H1 (cell line): ENCODE data around the gene DNAAF8. TPM values are rescaled to one million over a fixed set of nuclear protein-coding genes. Genes with fewer than 3 reads are reported as not detected.

Experiments used
- CTCF ChIA-PET: fragments of 300-600 bp; sonication (Branson Sonifier 250); formaldehyde crosslinking; loops from one replicate; lab custom pipeline; 2021; ENCODE audit not compliant: partially characterized antibody; lab: Charles Lee
- POLR2A ChIA-PET: fragments of 300-600 bp; sonication (Branson Sonifier 250); formaldehyde crosslinking; loops from one replicate; lab custom pipeline; 2021; ENCODE audit warnings: inconsistent platforms; ENCODE audit not compliant: partially characterized antibody; lab: Charles Lee
- DNase-seq, 2 experiments: peaks; one replicate each; pipeline versions ENCODE4 v3.0.0 to v3.0.0-alpha.2; 2010 to 2022; ENCODE audit warnings: low spot score in 2 of 2, low read depth in 1 of 2, mixed read lengths in 1 of 2
- FAIRE-seq: peaks from 2 replicates; lab custom pipeline; 2011; peaks lifted over from hg19 to GRCh38; lab: Jason Lieb, UNC
- H2AFZ ChIP-seq: 2 replicates; pipeline ENCODE4 v1.8.1; 2012; ENCODE audit warnings: low read length, inconsistent platforms
- H2AK5ac ChIP-seq: 2 replicates; pipeline ENCODE4 v1.6.1; 2013; ENCODE audit warnings: low read depth, low read length
- H2BK120ac ChIP-seq: replicated peaks from 2 replicates; pipeline ENCODE3; 2013; ENCODE audit warnings: low read depth, low read length, inconsistent platforms
- H2BK12ac ChIP-seq: 2 replicates; pipeline ENCODE4 v1.6.1; 2013; ENCODE audit warnings: low read depth, low read length
- H2BK15ac ChIP-seq: 2 replicates; pipeline ENCODE4 v1.6.1; 2013; ENCODE audit warnings: low read length
- H2BK20ac ChIP-seq: 2 replicates; pipeline ENCODE4 v1.6.1; 2013; ENCODE audit warnings: low read length
- H2BK5ac ChIP-seq: 2 replicates; pipeline ENCODE4 v1.6.1; 2013; ENCODE audit warnings: low read depth, low read length
- H3K14ac ChIP-seq: 2 replicates; pipeline ENCODE4 v1.6.1; 2013; ENCODE audit warnings: inconsistent platforms; ENCODE audit not compliant: insufficient read length
- H3K18ac ChIP-seq: 2 replicates; pipeline ENCODE4 v1.6.1; 2013; ENCODE audit warnings: low read length; ENCODE audit errors: extremely low read depth
- H3K23ac ChIP-seq: 2 replicates; pipeline ENCODE4 v1.6.1; 2013; ENCODE audit warnings: inconsistent platforms; ENCODE audit not compliant: insufficient read length
- H3K23me2 ChIP-seq: 2 replicates; pipeline ENCODE4 v1.6.1; 2013; ENCODE audit warnings: low read depth, low read length
- H3K27ac ChIP-seq: 2 replicates; pipeline ENCODE4 v1.6.1; 2011; ENCODE audit warnings: low read depth, low read length, inconsistent platforms
- H3K27me3 ChIP-seq, 4 experiments: replicated peaks in 1 of 4; 1 replicate in 1 of 4; 2 replicates in 3 of 4; pipeline versions ENCODE4 v1.6.1 to v1.8.1; 2011 to 2013; ENCODE audit warnings: low read length in 3 of 4, mild to moderate bottlenecking in 3 of 4, inconsistent platforms in 2 of 4, mixed read lengths in 2 of 4, moderate library complexity in 1 of 4; ENCODE audit not compliant: control insufficient read depth in 3 of 4, insufficient read depth in 3 of 4; ENCODE audit errors: extremely low read depth in 1 of 4
- H3K36me3 ChIP-seq, 4 experiments: 2 replicates each; pipeline versions ENCODE4 v1.6.1 to v1.8.1; 2011 to 2013; ENCODE audit warnings: mild to moderate bottlenecking in 4 of 4, low read length in 3 of 4, moderate library complexity in 2 of 4, control low read depth in 1 of 4, inconsistent platforms in 1 of 4; ENCODE audit not compliant: insufficient read depth in 4 of 4, control insufficient read depth in 2 of 4
- H3K4ac ChIP-seq: replicated peaks from 2 replicates; pipeline ENCODE3; 2013; ENCODE audit warnings: low read length, low read depth, mixed read lengths, inconsistent platforms; ENCODE audit not compliant: insufficient read length
- H3K4me1 ChIP-seq, 4 experiments: replicated peaks in 1 of 4; 1 replicate in 1 of 4; 2 replicates in 3 of 4; pipeline versions ENCODE4 v1.6.1 to v1.8.1; 2011 to 2013; ENCODE audit warnings: low read length in 3 of 4, inconsistent platforms in 2 of 4, mixed read lengths in 1 of 4; ENCODE audit not compliant: insufficient read depth in 4 of 4, control insufficient read depth in 3 of 4
- H3K4me2 ChIP-seq, 2 experiments: 2 replicates each; pipeline versions ENCODE4 v1.6.1 to v1.8.1; 2011 to 2013; ENCODE audit warnings: low read depth in 2 of 2, low read length in 2 of 2, control low read depth in 1 of 2, inconsistent platforms in 1 of 2, mild to moderate bottlenecking in 1 of 2; ENCODE audit not compliant: insufficient read depth in 1 of 2
- H3K4me3 ChIP-seq, 4 experiments: fragments of 200-600, 300-600 bp in 1 of 4; sonication (generic), shearing (Covaris generic), sonication (Bioruptor Twin) in 1 of 4; 2 replicates each; pipeline versions ENCODE4 v1.5.1 to v1.8.1; 2011 to 2016; ENCODE audit warnings: low read length in 4 of 4, low read depth in 3 of 4, control low read depth in 2 of 4, inconsistent platforms in 2 of 4, mild to moderate bottlenecking in 2 of 4, mixed read lengths in 1 of 4, moderate library complexity in 1 of 4; ENCODE audit not compliant: insufficient read depth in 2 of 4; ENCODE audit errors: extremely low read depth in 1 of 4
- H3K56ac ChIP-seq: replicated peaks from 2 replicates; pipeline ENCODE3; 2013; ENCODE audit warnings: low read depth, mild to moderate bottlenecking, mixed read lengths, low read length, inconsistent platforms; ENCODE audit not compliant: insufficient read length
- H3K79me1 ChIP-seq: 2 replicates; pipeline ENCODE4 v1.6.1; 2013; ENCODE audit warnings: low read depth, low read length, control low read depth
- H3K79me2 ChIP-seq, 2 experiments: 2 replicates each; pipeline versions ENCODE4 v1.6.1 to v1.8.1; 2012 to 2013; ENCODE audit warnings: low read length in 2 of 2, mild to moderate bottlenecking in 2 of 2, inconsistent platforms in 1 of 2; ENCODE audit not compliant: insufficient read depth in 2 of 2, control insufficient read depth in 1 of 2
- H3K9ac ChIP-seq, 4 experiments: replicated peaks in 1 of 4; 1 replicate in 1 of 4; 2 replicates in 3 of 4; pipeline versions ENCODE4 v1.6.1 to v1.8.1; 2011 to 2013; ENCODE audit warnings: low read depth in 3 of 4, low read length in 3 of 4, control low read depth in 2 of 4, mild to moderate bottlenecking in 2 of 4, moderate library complexity in 2 of 4, inconsistent platforms in 1 of 4; ENCODE audit errors: extremely low read depth in 1 of 4
- H3K9me3 ChIP-seq, 2 experiments: 2 replicates each; pipeline versions ENCODE4 v1.6.1 to v1.8.1; 2012 to 2013; ENCODE audit warnings: mild to moderate bottlenecking in 2 of 2, moderate library complexity in 2 of 2, control low read depth in 1 of 2, inconsistent platforms in 1 of 2, low read depth in 1 of 2, low read length in 1 of 2, mixed read lengths in 1 of 2; ENCODE audit not compliant: insufficient read depth in 2 of 2
- H4K20me1 ChIP-seq, 2 experiments: replicated peaks in 1 of 2; 2 replicates each; pipeline versions ENCODE3 to v1.8.1; 2011 to 2013; ENCODE audit warnings: inconsistent platforms in 2 of 2, low read length in 2 of 2, mild to moderate bottlenecking in 1 of 2; ENCODE audit not compliant: insufficient read depth in 2 of 2, control insufficient read depth in 1 of 2
- H4K5ac ChIP-seq: 2 replicates; pipeline ENCODE4 v1.6.1; 2013; ENCODE audit warnings: low read length, low read depth, mixed read lengths, inconsistent platforms; ENCODE audit not compliant: insufficient read length
- H4K8ac ChIP-seq: 2 replicates; pipeline ENCODE4 v1.8.0; 2013; ENCODE audit warnings: mild to moderate bottlenecking, moderate library complexity, low read length, inconsistent platforms; ENCODE audit not compliant: insufficient read depth; ENCODE audit errors: extremely low read depth
- H4K91ac ChIP-seq: replicated peaks from 2 replicates; pipeline ENCODE3; 2013; ENCODE audit warnings: low read length, mixed read lengths, inconsistent platforms; ENCODE audit not compliant: insufficient read length
- BCL11A ChIP-seq, 2 experiments: IDR thresholded peaks; one replicate each; pipeline ENCODE4 v1.6.1; 2011; ENCODE audit warnings: low read depth in 2 of 2, low read length in 2 of 2, mild to moderate bottlenecking in 2 of 2
- BRCA1 ChIP-seq: IDR thresholded peaks from 2 replicates; pipeline ENCODE4 v1.6.1; 2012; ENCODE audit warnings: low read depth, low read length, improper control_type of control experiment
- CBX5 ChIP-seq: fragments of 300-800, 300-1000 bp; sonication (generic); IDR thresholded peaks from 2 replicates; pipeline ENCODE4 v1.7.1; 2016; ENCODE audit warnings: antibody characterized with exemption, low read length, low read depth
- JUND ChIP-seq: IDR thresholded peaks from 2 replicates; pipeline ENCODE4 v1.6.1; 2011; ENCODE audit warnings: mild to moderate bottlenecking, improper control_type of control experiment, low read length
- RNF2 ChIP-seq: fragments of 200-900, 300-1000 bp; sonication (generic); IDR thresholded peaks from 2 replicates; pipeline ENCODE4 v1.7.1; 2016; ENCODE audit warnings: borderline replicate concordance, low read depth, mild to moderate bottlenecking, antibody characterized with exemption, low read length; ENCODE audit not compliant: poor library complexity, severe bottlenecking; ENCODE audit errors: missing control alignments
- SAP30 ChIP-seq: fragments of 300-600 bp; sonication (generic); IDR thresholded peaks from 2 replicates; pipeline ENCODE4 v1.7.1; 2012; ENCODE audit warnings: low read length, moderate library complexity, mild to moderate bottlenecking, inconsistent platforms; ENCODE audit not compliant: insufficient read depth, insufficient replicate concordance
- WGBS, 2 experiments: shearing (Covaris generic) in 1 of 2; methylation state at CpG; one replicate each; pipeline versions ENCODE4 v1.1.6 to v1.1.7; 2013 to 2015; ENCODE audit warnings: low lambda C conversion rate in 2 of 2, mixed read lengths in 2 of 2, inconsistent platforms in 1 of 2, low coverage in 1 of 2, missing lambda C conversion rate in 1 of 2; ENCODE audit not compliant: insufficient replicate concordance in 2 of 2, insufficient coverage in 1 of 2, insufficient read length in 1 of 2; ENCODE audit errors: extremely low coverage in 1 of 2, missing lambda C conversion rate in 1 of 2; 5-methylcytosine and 5-hydroxymethylcytosine counted together
- polyA plus RNA-seq, 7 experiments: library from polyadenylated mRNA; depleted of rRNA in 3 of 7; stranded (reverse) in 5 of 7; unstranded in 2 of 7; fragments of >200 nt in 5 of 7; fragments of 200-250 nt in 2 of 7; gene quantifications; 1 replicate in 5 of 7; 2 replicates in 1 of 7; 4 replicates in 1 of 7; pipeline versions ENCODE4 v1.2.1 to v1.2.3, GENCODE V29; 2011 to 2013; ENCODE audit warnings: missing spikeins in 2 of 7, mixed read lengths in 2 of 7
- total RNA-seq: library from RNA; stranded (reverse); fragmentation: NEBNext Ultra II Directional; extraction: Animal tissue kit (Norgen Biotek cat#: 25700); gene quantifications from 2 replicates; pipeline ENCODE4 v1.2.1, GENCODE V29; 2021

Gene DNAAF8
- total and polyA plus RNA-seq, 2 of the 8 experiments (the other 6 are each of a cell fraction or from before 2014, with no cell fraction given), result 0.39 TPM; not detected in 1

GRCh38 chr16:4790261-4790660 lies 55.9 kb downstream of the DNAAF8 start:
- H2BK15ac ChIP-seq, result no peak overlapping the region
- no peak overlapping the region for H4K91ac ChIP-seq
- H3K18ac ChIP-seq, result no peak overlapping the region
- no peak overlapping the region for H3K27ac ChIP-seq
- no peak overlapping the region for H2BK12ac ChIP-seq
- no peaks in the 10 kb centered on the region for H3K9me3 ChIP-seq
- TF ChIP-seq BCL11A (IDR thresholded peaks at IDR 0.05; ENCODE audit: low read depth in 2 of 2, low read length in 2 of 2), result no peak
- no peak for TF ChIP-seq BRCA1
- TF ChIP-seq CBX5, result no peak
- no peak for TF ChIP-seq RNF2
- no peak for TF ChIP-seq SAP30
- no peak for TF ChIP-seq JUND
- peaks cover 0 to 13% (median 4%) of the 10 kb centered on the region in 4 experiments; a peak in 5 of 7 replicates for H3K4me1 ChIP-seq
- no peak overlapping the region for H2AFZ ChIP-seq
- no peaks in the 10 kb centered on the region for H4K20me1 ChIP-seq
- no peak overlapping the region for H3K4me2 ChIP-seq
- H4K8ac ChIP-seq, result no peak overlapping the region
- H2BK20ac ChIP-seq, result no peak overlapping the region
- H3K14ac ChIP-seq, result no peak overlapping the region
- H2BK5ac ChIP-seq, result no peak overlapping the region
- H3K23ac ChIP-seq, result no peak overlapping the region
- no peaks in the 10 kb centered on the region for H3K23me2 ChIP-seq
- no peaks in the 10 kb centered on the region for H3K36me3 ChIP-seq
- no peak for DNase-seq
- no peak overlapping the region for H4K5ac ChIP-seq
- H3K79me2 ChIP-seq, result no peaks in the 10 kb centered on the region
- POLR2A ChIA-PET, result interaction anchor here (0.6 to 4.7 kb wide), 2 partner anchors 12 to 18 kb away, joined by 3 to 21 read pairs; partner anchors contain the start of gene ROGDI
- H3K56ac ChIP-seq, result no peak overlapping the region
- H3K27me3 ChIP-seq, result no peaks in the 10 kb centered on the region; a peak in 1 of 7 replicates
- CTCF ChIA-PET, result interaction anchor here (0.7 to 0.9 kb wide), 2 partner anchors 205 to 283 kb away, joined by 3 read pairs; no protein-coding TSS in a partner anchor
- FAIRE-seq, result no peak
- no peak overlapping the region for H3K4me3 ChIP-seq
- no peak overlapping the region for H2BK120ac ChIP-seq
- no peaks in the 10 kb centered on the region for H3K79me1 ChIP-seq
- H3K9ac ChIP-seq, result no peak overlapping the region
- WGBS, 2 experiments, result 89% methylated on average over 10 of the region's 10 CpGs; no CpG with 5 or more reads in 1 of the 2 experiments
- H3K4ac ChIP-seq, result no peak overlapping the region
- H2AK5ac ChIP-seq, result no peak overlapping the region
